ENCODE measurements around the gene NBPF20.
A peak's percentile ranks its signal among the peaks of the same experiment; 100 is the strongest.
"Not testable (repeated sequence)": the region's sequence is repeated elsewhere in the genome, so short reads cannot be mapped to it uniquely, and the experiment has no call there.

NBPF20 gene

GRCh38 chr1:145425436-145426029, at the start of gene NBPF20:
NBPF20 (minus strand) TSS chr1:145425603; CDS start chr1:145405272, 20,331 bp downstream.
- peak within 1 kb of the TSS; percentile 77 for H3K4me3 ChIP-seq (ENCODE audit: low read depth, low read length)
- TF ChIP-seq CTCF (IDR thresholded peaks at IDR 0.05; ENCODE audit: low read depth, low read length, missing control alignments): no peak
- peak; percentile 30 for DNase-seq (ENCODE audit: low read depth)

- H3K4me3 ChIP-seq (ENCODE audit: low read depth, low read length); DNase-seq (ENCODE audit: low read depth): not testable (repeated sequence)
These were observed 49.5 kb upstream of the NBPF20 start for GRCh38 chr1:145474837-145475368.

GRCh38 chr1:145472731-145473130, 47.3 kb upstream of the NBPF20 start:
- not testable (repeated sequence) for H3K4me3 ChIP-seq (ENCODE audit: low read depth, low read length); DNase-seq (ENCODE audit: low read depth)

GRCh38 chr1:145471365-145471764, 46.0 kb upstream of the NBPF20 start:
- H3K4me3 ChIP-seq (ENCODE audit: low read depth, low read length); DNase-seq (ENCODE audit: low read depth): not testable (repeated sequence)

- peak overlapping the region; percentile 49 for H3K4me3 ChIP-seq (ENCODE audit: low read depth, low read length)
- peak; percentile 94 for DNase-seq (ENCODE audit: low read depth)
These were observed 40.2 kb upstream of the NBPF20 start for GRCh38 chr1:145465405-145466144.

GRCh38 chr1:145464708-145465336, 39.4 kb upstream of the NBPF20 start:
- not testable (repeated sequence) for H3K4me3 ChIP-seq (ENCODE audit: low read depth, low read length)

GRCh38 chr1:145464017-145464416, 38.6 kb upstream of the NBPF20 start:
- DNase-seq (ENCODE audit: low read depth): not testable (repeated sequence)

More at GRCh38 chr1:145464708-145465336, 39.4 kb upstream of the NBPF20 start:
- DNase-seq (ENCODE audit: low read depth): not testable (repeated sequence)

GRCh38 chr1:145460684-145461083, 35.3 kb upstream of the NBPF20 start:
- DNase-seq (ENCODE audit: low read depth); H3K4me3 ChIP-seq (ENCODE audit: low read depth, low read length): not testable (repeated sequence)

More at GRCh38 chr1:145464017-145464416, 38.6 kb upstream of the NBPF20 start:
- not testable (repeated sequence) for H3K4me3 ChIP-seq (ENCODE audit: low read depth, low read length)

- DNase-seq (ENCODE audit: low read depth); H3K4me3 ChIP-seq (ENCODE audit: low read depth, low read length): not testable (repeated sequence)
These were observed 34.6 kb upstream of the NBPF20 start for GRCh38 chr1:145460048-145460447.

GRCh38 chr1:145459591-145459990, 34.2 kb upstream of the NBPF20 start:
- not testable (repeated sequence) for H3K4me3 ChIP-seq (ENCODE audit: low read depth, low read length); DNase-seq (ENCODE audit: low read depth)

- H3K4me3 ChIP-seq (ENCODE audit: low read depth, low read length); DNase-seq (ENCODE audit: low read depth): not testable (repeated sequence)
These were observed 33.7 kb upstream of the NBPF20 start for GRCh38 chr1:145459063-145459462.

GRCh38 chr1:145454824-145455177, 29.4 kb upstream of the NBPF20 start:
- not testable (repeated sequence) for DNase-seq (ENCODE audit: low read depth); H3K4me3 ChIP-seq (ENCODE audit: low read depth, low read length)

GRCh38 chr1:145453873-145454823, 28.7 kb upstream of the NBPF20 start:
- H3K4me3 ChIP-seq (ENCODE audit: low read depth, low read length); DNase-seq (ENCODE audit: low read depth): not testable (repeated sequence)

- not testable (repeated sequence) for DNase-seq (ENCODE audit: low read depth); H3K4me3 ChIP-seq (ENCODE audit: low read depth, low read length)
These were observed 27.1 kb upstream of the NBPF20 start for GRCh38 chr1:145452506-145452905.

- not testable (repeated sequence) for DNase-seq (ENCODE audit: low read depth); H3K4me3 ChIP-seq (ENCODE audit: low read depth, low read length)
These were observed 26.5 kb upstream of the NBPF20 start for GRCh38 chr1:145451914-145452313.

GRCh38 chr1:145445219-145445618, 19.8 kb upstream of the NBPF20 start:
- H3K4me3 ChIP-seq (ENCODE audit: low read depth, low read length); DNase-seq (ENCODE audit: low read depth): not testable (repeated sequence)

- not testable (repeated sequence) for H3K4me3 ChIP-seq (ENCODE audit: low read depth, low read length); DNase-seq (ENCODE audit: low read depth)
These were observed 16.9 kb upstream of the NBPF20 start for GRCh38 chr1:145442340-145442739.

All from GM12864 (cell line).